H1 (cell line): ENCODE measurements around the gene RAB38. TPM values are rescaled to one million over a fixed set of nuclear protein-coding genes. Genes with fewer than 3 reads are reported as not detected.

Experiments
- CTCF ChIA-PET: fragments of 300-600 bp; sonication (Branson Sonifier 250); formaldehyde crosslinking; loops from one replicate; lab custom pipeline; 2021; ENCODE audit not compliant: partially characterized antibody; lab: Charles Lee
- POLR2A ChIA-PET: fragments of 300-600 bp; sonication (Branson Sonifier 250); formaldehyde crosslinking; loops from one replicate; lab custom pipeline; 2021; ENCODE audit warnings: inconsistent platforms; ENCODE audit not compliant: partially characterized antibody; lab: Charles Lee
- DNase-seq, 2 experiments: peaks; one replicate each; pipeline versions ENCODE4 v3.0.0 to v3.0.0-alpha.2; 2010 to 2022; ENCODE audit warnings: low spot score in 2 of 2, low read depth in 1 of 2, mixed read lengths in 1 of 2
- FAIRE-seq: peaks from 2 replicates; lab custom pipeline; 2011; peaks lifted over from hg19 to GRCh38; lab: Jason Lieb, UNC
- H2AFZ ChIP-seq: 2 replicates; pipeline ENCODE4 v1.8.1; 2012; ENCODE audit warnings: low read length, inconsistent platforms
- H2AK5ac ChIP-seq: 2 replicates; pipeline ENCODE4 v1.6.1; 2013; ENCODE audit warnings: low read depth, low read length
- H2BK120ac ChIP-seq: replicated peaks from 2 replicates; pipeline ENCODE3; 2013; ENCODE audit warnings: low read depth, low read length, inconsistent platforms
- H2BK12ac ChIP-seq: 2 replicates; pipeline ENCODE4 v1.6.1; 2013; ENCODE audit warnings: low read depth, low read length
- H2BK15ac ChIP-seq: 2 replicates; pipeline ENCODE4 v1.6.1; 2013; ENCODE audit warnings: low read length
- H2BK20ac ChIP-seq: 2 replicates; pipeline ENCODE4 v1.6.1; 2013; ENCODE audit warnings: low read length
- H2BK5ac ChIP-seq: 2 replicates; pipeline ENCODE4 v1.6.1; 2013; ENCODE audit warnings: low read depth, low read length
- H3K14ac ChIP-seq: 2 replicates; pipeline ENCODE4 v1.6.1; 2013; ENCODE audit warnings: inconsistent platforms; ENCODE audit not compliant: insufficient read length
- H3K18ac ChIP-seq: 2 replicates; pipeline ENCODE4 v1.6.1; 2013; ENCODE audit warnings: low read length; ENCODE audit errors: extremely low read depth
- H3K23ac ChIP-seq: 2 replicates; pipeline ENCODE4 v1.6.1; 2013; ENCODE audit warnings: inconsistent platforms; ENCODE audit not compliant: insufficient read length
- H3K23me2 ChIP-seq: 2 replicates; pipeline ENCODE4 v1.6.1; 2013; ENCODE audit warnings: low read depth, low read length
- H3K27ac ChIP-seq: 2 replicates; pipeline ENCODE4 v1.6.1; 2011; ENCODE audit warnings: low read depth, low read length, inconsistent platforms
- H3K27me3 ChIP-seq, 4 experiments: replicated peaks in 1 of 4; 1 replicate in 1 of 4; 2 replicates in 3 of 4; pipeline versions ENCODE4 v1.6.1 to v1.8.1; 2011 to 2013; ENCODE audit warnings: low read length in 3 of 4, mild to moderate bottlenecking in 3 of 4, inconsistent platforms in 2 of 4, mixed read lengths in 2 of 4, moderate library complexity in 1 of 4; ENCODE audit not compliant: control insufficient read depth in 3 of 4, insufficient read depth in 3 of 4; ENCODE audit errors: extremely low read depth in 1 of 4
- H3K36me3 ChIP-seq, 4 experiments: 2 replicates each; pipeline versions ENCODE4 v1.6.1 to v1.8.1; 2011 to 2013; ENCODE audit warnings: mild to moderate bottlenecking in 4 of 4, low read length in 3 of 4, moderate library complexity in 2 of 4, control low read depth in 1 of 4, inconsistent platforms in 1 of 4; ENCODE audit not compliant: insufficient read depth in 4 of 4, control insufficient read depth in 2 of 4
- H3K4ac ChIP-seq: replicated peaks from 2 replicates; pipeline ENCODE3; 2013; ENCODE audit warnings: low read length, low read depth, mixed read lengths, inconsistent platforms; ENCODE audit not compliant: insufficient read length
- H3K4me1 ChIP-seq, 4 experiments: replicated peaks in 1 of 4; 1 replicate in 1 of 4; 2 replicates in 3 of 4; pipeline versions ENCODE4 v1.6.1 to v1.8.1; 2011 to 2013; ENCODE audit warnings: low read length in 3 of 4, inconsistent platforms in 2 of 4, mixed read lengths in 1 of 4; ENCODE audit not compliant: insufficient read depth in 4 of 4, control insufficient read depth in 3 of 4
- H3K4me2 ChIP-seq, 2 experiments: 2 replicates each; pipeline versions ENCODE4 v1.6.1 to v1.8.1; 2011 to 2013; ENCODE audit warnings: low read depth in 2 of 2, low read length in 2 of 2, control low read depth in 1 of 2, inconsistent platforms in 1 of 2, mild to moderate bottlenecking in 1 of 2; ENCODE audit not compliant: insufficient read depth in 1 of 2
- H3K4me3 ChIP-seq, 4 experiments: fragments of 200-600, 300-600 bp in 1 of 4; sonication (generic), shearing (Covaris generic), sonication (Bioruptor Twin) in 1 of 4; 2 replicates each; pipeline versions ENCODE4 v1.5.1 to v1.8.1; 2011 to 2016; ENCODE audit warnings: low read length in 4 of 4, low read depth in 3 of 4, control low read depth in 2 of 4, inconsistent platforms in 2 of 4, mild to moderate bottlenecking in 2 of 4, mixed read lengths in 1 of 4, moderate library complexity in 1 of 4; ENCODE audit not compliant: insufficient read depth in 2 of 4; ENCODE audit errors: extremely low read depth in 1 of 4
- H3K56ac ChIP-seq: replicated peaks from 2 replicates; pipeline ENCODE3; 2013; ENCODE audit warnings: low read depth, mild to moderate bottlenecking, mixed read lengths, low read length, inconsistent platforms; ENCODE audit not compliant: insufficient read length
- H3K79me1 ChIP-seq: 2 replicates; pipeline ENCODE4 v1.6.1; 2013; ENCODE audit warnings: low read depth, low read length, control low read depth
- H3K79me2 ChIP-seq, 2 experiments: 2 replicates each; pipeline versions ENCODE4 v1.6.1 to v1.8.1; 2012 to 2013; ENCODE audit warnings: low read length in 2 of 2, mild to moderate bottlenecking in 2 of 2, inconsistent platforms in 1 of 2; ENCODE audit not compliant: insufficient read depth in 2 of 2, control insufficient read depth in 1 of 2
- H3K9ac ChIP-seq, 4 experiments: replicated peaks in 1 of 4; 1 replicate in 1 of 4; 2 replicates in 3 of 4; pipeline versions ENCODE4 v1.6.1 to v1.8.1; 2011 to 2013; ENCODE audit warnings: low read depth in 3 of 4, low read length in 3 of 4, control low read depth in 2 of 4, mild to moderate bottlenecking in 2 of 4, moderate library complexity in 2 of 4, inconsistent platforms in 1 of 4; ENCODE audit errors: extremely low read depth in 1 of 4
- H3K9me3 ChIP-seq, 2 experiments: 2 replicates each; pipeline versions ENCODE4 v1.6.1 to v1.8.1; 2012 to 2013; ENCODE audit warnings: mild to moderate bottlenecking in 2 of 2, moderate library complexity in 2 of 2, control low read depth in 1 of 2, inconsistent platforms in 1 of 2, low read depth in 1 of 2, low read length in 1 of 2, mixed read lengths in 1 of 2; ENCODE audit not compliant: insufficient read depth in 2 of 2
- H4K20me1 ChIP-seq, 2 experiments: replicated peaks in 1 of 2; 2 replicates each; pipeline versions ENCODE3 to v1.8.1; 2011 to 2013; ENCODE audit warnings: inconsistent platforms in 2 of 2, low read length in 2 of 2, mild to moderate bottlenecking in 1 of 2; ENCODE audit not compliant: insufficient read depth in 2 of 2, control insufficient read depth in 1 of 2
- H4K5ac ChIP-seq: 2 replicates; pipeline ENCODE4 v1.6.1; 2013; ENCODE audit warnings: low read length, low read depth, mixed read lengths, inconsistent platforms; ENCODE audit not compliant: insufficient read length
- H4K8ac ChIP-seq: 2 replicates; pipeline ENCODE4 v1.8.0; 2013; ENCODE audit warnings: mild to moderate bottlenecking, moderate library complexity, low read length, inconsistent platforms; ENCODE audit not compliant: insufficient read depth; ENCODE audit errors: extremely low read depth
- H4K91ac ChIP-seq: replicated peaks from 2 replicates; pipeline ENCODE3; 2013; ENCODE audit warnings: low read length, mixed read lengths, inconsistent platforms; ENCODE audit not compliant: insufficient read length
- BCL11A ChIP-seq, 2 experiments: IDR thresholded peaks; one replicate each; pipeline ENCODE4 v1.6.1; 2011; ENCODE audit warnings: low read depth in 2 of 2, low read length in 2 of 2, mild to moderate bottlenecking in 2 of 2
- BRCA1 ChIP-seq: IDR thresholded peaks from 2 replicates; pipeline ENCODE4 v1.6.1; 2012; ENCODE audit warnings: low read depth, low read length, improper control_type of control experiment
- YY1 ChIP-seq: IDR thresholded peaks from 2 replicates; pipeline ENCODE4 v1.6.1; 2011; ENCODE audit warnings: low read depth, mild to moderate bottlenecking, low read length
- WGBS, 2 experiments: shearing (Covaris generic) in 1 of 2; methylation state at CpG; one replicate each; pipeline versions ENCODE4 v1.1.6 to v1.1.7; 2013 to 2015; ENCODE audit warnings: low lambda C conversion rate in 2 of 2, mixed read lengths in 2 of 2, inconsistent platforms in 1 of 2, low coverage in 1 of 2, missing lambda C conversion rate in 1 of 2; ENCODE audit not compliant: insufficient replicate concordance in 2 of 2, insufficient coverage in 1 of 2, insufficient read length in 1 of 2; ENCODE audit errors: extremely low coverage in 1 of 2, missing lambda C conversion rate in 1 of 2; 5-methylcytosine and 5-hydroxymethylcytosine counted together
- polyA plus RNA-seq, 7 experiments: library from polyadenylated mRNA; depleted of rRNA in 3 of 7; stranded (reverse) in 5 of 7; unstranded in 2 of 7; fragments of >200 nt in 5 of 7; fragments of 200-250 nt in 2 of 7; gene quantifications; 1 replicate in 5 of 7; 2 replicates in 1 of 7; 4 replicates in 1 of 7; pipeline versions ENCODE4 v1.2.1 to v1.2.3, GENCODE V29; 2011 to 2013; ENCODE audit warnings: missing spikeins in 2 of 7, mixed read lengths in 2 of 7
- total RNA-seq: library from RNA; stranded (reverse); fragmentation: NEBNext Ultra II Directional; extraction: Animal tissue kit (Norgen Biotek cat#: 25700); gene quantifications from 2 replicates; pipeline ENCODE4 v1.2.1, GENCODE V29; 2021

The RAB38 gene
- total and polyA plus RNA-seq, 2 of the 8 experiments (the other 6 are each of a cell fraction or from before 2014, with no cell fraction given): 15.4 to 16.5 TPM

DNA sequence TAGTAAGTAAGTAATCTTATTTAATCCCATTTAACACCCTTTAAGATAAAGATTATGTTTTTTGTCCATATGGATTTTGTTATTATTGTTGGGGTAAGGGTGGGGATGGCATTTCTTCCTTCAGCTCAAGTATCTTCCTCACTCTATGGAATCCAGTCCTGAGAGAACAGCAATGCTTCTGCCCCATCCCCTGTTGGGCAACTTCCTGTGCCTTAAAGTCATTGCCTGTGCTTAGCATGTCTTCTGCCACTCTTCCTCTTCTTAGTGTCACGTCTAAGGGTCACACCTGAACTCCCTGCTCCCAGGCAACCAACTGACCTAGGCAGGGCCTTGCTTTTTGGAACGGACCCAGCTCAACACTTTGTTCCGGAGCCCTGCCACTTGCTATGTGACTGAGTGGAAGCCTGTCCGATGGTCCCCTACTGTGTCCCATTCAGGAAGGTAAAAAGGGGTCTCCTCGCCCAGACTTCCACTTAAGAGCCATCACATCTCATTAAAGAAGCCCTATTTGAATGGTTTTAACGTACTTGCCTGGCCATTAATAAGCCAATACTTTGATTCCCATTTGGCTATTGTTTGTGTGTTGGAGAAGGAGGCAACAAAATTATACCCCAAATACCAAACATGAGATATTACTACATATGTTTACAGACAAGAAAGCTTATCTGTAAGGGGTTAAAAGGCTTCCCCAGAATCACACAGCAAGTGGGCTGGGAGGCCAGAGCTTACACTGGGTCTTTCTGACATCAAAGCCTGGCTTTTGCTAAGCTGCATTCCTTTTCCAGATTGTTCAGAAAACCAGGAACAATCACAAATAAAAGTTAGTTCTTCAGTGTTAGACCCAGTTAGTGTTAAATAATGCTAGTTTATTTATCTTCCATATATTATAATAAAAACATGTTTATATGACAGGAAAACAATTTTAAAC, 59.2 kb downstream of the RAB38 start:
- FAIRE-seq (no peak), DNase-seq (no peak)
- Histone ChIP-seq H4K91ac (no peak overlapping the region), H3K4ac (no peak overlapping the region), H2BK120ac (no peak overlapping the region), H2AFZ (no peak overlapping the region), H3K36me3 (no peaks in the 10 kb centered on the region), H2BK20ac (no peak overlapping the region), H3K4me3 (no peak overlapping the region), H3K79me1 (no peaks in the 10 kb centered on the region; the same call in 1 of the 2 replicates), H3K4me1 (peaks cover 0 to 6% (median 0%) of the 10 kb centered on the region in 4 experiments; a peak in 1 of 7 replicates), H3K14ac (no peak overlapping the region), H2BK12ac (no peak overlapping the region), H3K27me3 (no peaks in the 10 kb centered on the region), H3K56ac (no peak overlapping the region), H3K79me2 (no peaks in the 10 kb centered on the region), H4K8ac (no peak overlapping the region), H3K9me3 (no peaks in the 10 kb centered on the region), H2AK5ac (no peak overlapping the region), H3K23me2 (no peaks in the 10 kb centered on the region), H3K9ac (no peak overlapping the region), H3K4me2 (no peak overlapping the region), H2BK15ac (no peak overlapping the region), H3K23ac (no peak overlapping the region), H4K20me1 (no peaks in the 10 kb centered on the region), H3K27ac (no peak overlapping the region), H4K5ac (no peak overlapping the region), H3K18ac (no peak overlapping the region), H2BK5ac (no peak overlapping the region)
- POLR2A ChIA-PET: no interaction called here
- TF ChIP-seq YY1 (no peak), BRCA1 (no peak), BCL11A (IDR thresholded peaks at IDR 0.05; ENCODE audit: low read depth in 2 of 2, low read length in 2 of 2) (no peak)
- CTCF ChIA-PET: interaction anchor here (1.0 kb wide), 1 partner anchor 99 kb away, joined by 3 read pairs; no protein-coding TSS in a partner anchor
- 90% methylated on average over 6 of the region's 6 CpGs; no CpG with 5 or more reads in 1 of the 2 experiments for WGBS, 2 experiments
